Heart left ventricle (tissue), 16 donors: ENCODE measurements around the gene FOLR2. TPM values are rescaled to one million over a fixed set of nuclear protein-coding genes. Genes with fewer than 3 reads are reported as not detected.
"Not testable (repeated sequence)": the region's sequence is repeated elsewhere in the genome, so short reads cannot be mapped to it uniquely, and the experiment has no call there.

Experiments used
- ATAC-seq, 4 donors: fragments of 200-7000 bp; cut with Tn5 transposase; one replicate each; pipeline ENCODE4 v1.9.1; 2020 to 2022; ENCODE audit warnings: moderate library complexity in 4 of 4, mild to moderate bottlenecking in 3 of 4, moderate number of reproducible peaks in 1 of 4
- DNase-seq, 5 donors: peaks; one replicate each; pipeline ENCODE4 v3.0.0-alpha.2; 2020
- H3K27ac ChIP-seq, 12 donors: fragments of 200-600 bp; sonication (generic) in 4 of 12; one replicate each; pipeline versions ENCODE4 v1.5.0 to v1.8.0; 2016 to 2022; ENCODE audit warnings: mild to moderate bottlenecking in 2 of 12
- H3K27me3 ChIP-seq, 9 donors: fragments of 200-600 bp; sonication (generic) in 2 of 9; one replicate each; pipeline versions ENCODE4 v1.5.1 to v1.8.0; 2016 to 2022; ENCODE audit warnings: mild to moderate bottlenecking in 3 of 9
- H3K36me3 ChIP-seq, 9 donors: fragments of 200-600 bp; sonication (generic) in 2 of 9; one replicate each; pipeline versions ENCODE4 v1.5.0 to v1.8.0; 2018 to 2022; ENCODE audit warnings: mild to moderate bottlenecking in 2 of 9
- H3K4me1 ChIP-seq, 12 donors: fragments of 200-600 bp; sonication (generic) in 4 of 12; one replicate each; pipeline versions ENCODE4 v1.5.0 to v1.8.0; 2016 to 2022; ENCODE audit warnings: mild to moderate bottlenecking in 3 of 12
- H3K4me3 ChIP-seq, 12 donors: fragments of 200-600 bp; sonication (generic) in 4 of 12; one replicate each; pipeline versions ENCODE4 v1.5.0 to v1.8.0; 2017 to 2022; ENCODE audit warnings: mild to moderate bottlenecking in 9 of 12, moderate library complexity in 4 of 12
- H3K9me3 ChIP-seq, 12 donors: fragments of 200-600 bp; sonication (generic) in 4 of 12; one replicate each; pipeline versions ENCODE4 v1.5.0 to v1.8.0; 2016 to 2022; ENCODE audit warnings: mild to moderate bottlenecking in 1 of 12
- POLR2A ChIP-seq, 2 donors: fragments of 450-650 bp; IDR thresholded peaks; one replicate each; pipeline ENCODE4 v1.6.1; 2017; ENCODE audit warnings: antibody characterized with exemption in 2 of 2, mild to moderate bottlenecking in 2 of 2, moderate library complexity in 2 of 2
- WGBS, 4 donors: extraction: QIAGEN DNeasy Blood & Tissue Kit in 2 of 4; methylation state at CpG; one replicate each; pipeline versions ENCODE4 v1.1.5 to v1.1.7; 2013 to 2018; 5-methylcytosine and 5-hydroxymethylcytosine counted together
- intact Hi-C, 10 donors: fragments of 100-400 bp; cut with DNase I; formaldehyde crosslinking; loops; one replicate each; pipeline versions ENCODE4 v1.11.1 to v1.14.2; 2022
- polyA plus RNA-seq, 2 donors: library from polyadenylated mRNA; stranded (reverse); fragments of 200-250 nt; gene quantifications; one replicate each; pipeline ENCODE4 v1.2.3, GENCODE V29; 2013
- total RNA-seq, 9 donors: library from RNA; depleted of rRNA in 2 of 9; stranded (reverse); fragments of >200 nt in 2 of 9; fragmentation: NEBNext Ultra II Directional in 3 of 9; extraction: Animal tissue kit (Norgen Biotek cat#: 25700) in 3 of 9; gene quantifications; one replicate each; pipeline versions ENCODE4 v1.1.0 to v1.2.4, GENCODE V29; 2016 to 2023
- TF ChIP-seq, protein P1 (sequence below), 12 donors: fragments of 200-600 bp; sonication (generic) in 4 of 12; IDR thresholded peaks; one replicate each; pipeline versions ENCODE4 v1.5.0 to v1.8.0; 2018 to 2022; ENCODE audit warnings: antibody characterized with exemption in 12 of 12, mild to moderate bottlenecking in 5 of 12
- donor health status: ischemic (EF 13 %, LVEDD 7.1; RV severe dilation, severe dysfunction).
- donor health status: healthy with polysubstance abuse.
- donor health status: DM: no; HTN: yes; CAD: no.
- donor health status: DM: no; HTN: no; CAD: no.
- donor health status: ischemic (EF 25% LVEDD 6.9; RV normal size, moderate dysfunction).
- donor health status: ischemic (EF 25% LVEDD 5.7; RV mildly dilated, moderate dysfunction).
- donor health status: healthy.
- donor health status: DM: yes; HTN: yes; CAD: no.
- donor health status: ischemic (EF 35%, LVEDD 5.7; RV mildly dilated, moderate dysfunction).
- donor health status: nonischemic (EF 11% LVEDD 7.7; RV severe dilation, severe dysfunction).
- donor health status: DM: yes; HTN: yes; CAD: no.
- donor health status: PGD.
- donor health status: ischemic (EF 29% LVEDD 5.4; RV normal size, mild dysfunction).
- donor health status: nonischemic (EF 23%, LVEDD 6.1; RV moderate dilation, normal function).

The FOLR2 gene
- total and polyA plus RNA-seq, 11 donors: 5.0 to 136 (median 14.6) TPM

DNA sequence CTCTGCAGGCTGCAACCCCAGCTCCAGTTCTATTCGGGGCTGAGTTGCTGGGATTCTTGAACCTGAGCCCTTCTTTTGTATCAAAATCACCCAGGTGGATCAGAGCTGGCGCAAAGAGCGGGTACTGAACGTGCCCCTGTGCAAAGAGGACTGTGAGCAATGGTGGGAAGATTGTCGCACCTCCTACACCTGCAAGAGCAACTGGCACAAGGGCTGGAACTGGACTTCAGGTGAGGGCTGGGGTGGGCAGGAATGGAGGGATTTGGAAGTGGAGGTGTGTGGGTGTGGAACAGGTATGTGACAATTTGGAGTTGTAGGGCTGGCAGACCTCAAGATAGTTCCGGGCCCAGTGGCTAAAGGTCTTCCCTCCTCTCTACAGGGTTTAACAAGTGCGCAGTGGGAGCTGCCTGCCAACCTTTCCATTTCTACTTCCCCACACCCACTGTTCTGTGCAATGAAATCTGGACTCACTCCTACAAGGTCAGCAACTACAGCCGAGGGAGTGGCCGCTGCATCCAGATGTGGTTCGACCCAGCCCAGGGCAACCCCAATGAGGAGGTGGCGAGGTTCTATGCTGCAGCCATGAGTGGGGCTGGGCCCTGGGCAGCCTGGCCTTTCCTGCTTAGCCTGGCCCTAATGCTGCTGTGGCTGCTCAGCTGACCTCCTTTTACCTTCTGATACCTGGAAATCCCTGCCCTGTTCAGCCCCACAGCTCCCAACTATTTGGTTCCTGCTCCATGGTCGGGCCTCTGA lies 20.9 kb upstream of the FOLR2 start:
- 89 to 92% (median 90%) methylated on average over 9 to 12 of the region's 12 CpGs for WGBS, 4 donors
- no peak overlapping the region for H3K4me3 ChIP-seq

GRCh38 chr11:72201445-72201844 lies 15.1 kb upstream of the FOLR2 start:
- H3K36me3 ChIP-seq, ATAC-seq, H3K27me3 ChIP-seq, H3K27ac ChIP-seq, H3K4me3 ChIP-seq, H3K9me3 ChIP-seq, DNase-seq, intact Hi-C loops: not testable (repeated sequence)
- peaks cover 0 to 15% (median 0%) of the 10 kb centered on the region in 12 donors for H3K4me1 ChIP-seq
- 88 to 94% (median 93%) methylated on average over 42 to 43 of the region's 43 CpGs for WGBS, 4 donors

More for the DNA sequence above, 20.9 kb upstream of the FOLR2 start:
- DNase-seq (no peak), ATAC-seq (no peak)
- Histone ChIP-seq H3K27ac (no peak overlapping the region), H3K27me3 (no peaks in the 10 kb centered on the region), H3K36me3 (no peaks in the 10 kb centered on the region), H3K9me3 (no peaks in the 10 kb centered on the region), H3K4me1 (no peaks in the 10 kb centered on the region)
- intact Hi-C loops: no loop called here
- TF ChIP-seq, protein P1, sequence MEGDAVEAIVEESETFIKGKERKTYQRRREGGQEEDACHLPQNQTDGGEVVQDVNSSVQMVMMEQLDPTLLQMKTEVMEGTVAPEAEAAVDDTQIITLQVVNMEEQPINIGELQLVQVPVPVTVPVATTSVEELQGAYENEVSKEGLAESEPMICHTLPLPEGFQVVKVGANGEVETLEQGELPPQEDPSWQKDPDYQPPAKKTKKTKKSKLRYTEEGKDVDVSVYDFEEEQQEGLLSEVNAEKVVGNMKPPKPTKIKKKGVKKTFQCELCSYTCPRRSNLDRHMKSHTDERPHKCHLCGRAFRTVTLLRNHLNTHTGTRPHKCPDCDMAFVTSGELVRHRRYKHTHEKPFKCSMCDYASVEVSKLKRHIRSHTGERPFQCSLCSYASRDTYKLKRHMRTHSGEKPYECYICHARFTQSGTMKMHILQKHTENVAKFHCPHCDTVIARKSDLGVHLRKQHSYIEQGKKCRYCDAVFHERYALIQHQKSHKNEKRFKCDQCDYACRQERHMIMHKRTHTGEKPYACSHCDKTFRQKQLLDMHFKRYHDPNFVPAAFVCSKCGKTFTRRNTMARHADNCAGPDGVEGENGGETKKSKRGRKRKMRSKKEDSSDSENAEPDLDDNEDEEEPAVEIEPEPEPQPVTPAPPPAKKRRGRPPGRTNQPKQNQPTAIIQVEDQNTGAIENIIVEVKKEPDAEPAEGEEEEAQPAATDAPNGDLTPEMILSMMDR (IDR thresholded peaks at IDR 0.05): no peak
- no peak for TF ChIP-seq POLR2A (IDR thresholded peaks at IDR 0.05)

GRCh38 chr11:72202571-72202970 lies 14.0 kb upstream of the FOLR2 start:
- no peaks in the 10 kb centered on the region for H3K9me3 ChIP-seq
- intact Hi-C loops: no loop called here
- no peaks in the 10 kb centered on the region for H3K36me3 ChIP-seq
- H3K27ac ChIP-seq: no peak overlapping the region
- H3K4me3 ChIP-seq: no peak overlapping the region
- DNase-seq: no peak
- no peaks in the 10 kb centered on the region for H3K27me3 ChIP-seq
- peaks cover 0 to 17% (median 0%) of the 10 kb centered on the region in 12 donors for H3K4me1 ChIP-seq
- ATAC-seq: no peak
- TF ChIP-seq, protein P1 (IDR thresholded peaks at IDR 0.05): no peak
- 93 to 98% (median 96%) methylated on average over 6 of the region's 6 CpGs for WGBS, 4 donors

- intact Hi-C loops: no loop called here
- 68 to 77% (median 73%) methylated on average over 2 of the region's 2 CpGs for WGBS, 4 donors
- no peaks in the 10 kb centered on the region for H3K9me3 ChIP-seq
- no peak for TF ChIP-seq POLR2A (IDR thresholded peaks at IDR 0.05)
- TF ChIP-seq, protein P1 (IDR thresholded peaks at IDR 0.05): no peak
- no peak overlapping the region for H3K27ac ChIP-seq
- H3K36me3 ChIP-seq: no peaks in the 10 kb centered on the region
- ATAC-seq (no peak), DNase-seq (no peak)
- peaks cover 0 to 23% (median 0%) of the 10 kb centered on the region in 12 donors for H3K4me1 ChIP-seq
- no peak overlapping the region for H3K4me3 ChIP-seq
- H3K27me3 ChIP-seq: no peaks in the 10 kb centered on the region
Observed at GRCh38 chr11:72203163-72203562, 13.4 kb upstream of the FOLR2 start.

GRCh38 chr11:72204886-72205285 lies 11.7 kb upstream of the FOLR2 start:
- intact Hi-C loops: no loop called here

GRCh38 chr11:72206794-72207193 lies 9.8 kb upstream of the FOLR2 start:
- WGBS, 4 donors: 78 to 94% (median 90%) methylated on average over 2 of the region's 2 CpGs
- H3K4me3 ChIP-seq, H3K27me3 ChIP-seq, H3K36me3 ChIP-seq, ATAC-seq, intact Hi-C loops, DNase-seq, H3K27ac ChIP-seq: not testable (repeated sequence)
- peaks cover 0 to 36% (median 0%) of the 10 kb centered on the region in 12 donors for H3K4me1 ChIP-seq
- H3K9me3 ChIP-seq: peaks cover 0 to 20% (median 7%) of the 10 kb centered on the region in 12 donors

More at GRCh38 chr11:72204886-72205285, 11.7 kb upstream of the FOLR2 start:
- ATAC-seq (no peak), DNase-seq (no peak)
- Histone ChIP-seq H3K4me3 (no peak overlapping the region), H3K36me3 (no peaks in the 10 kb centered on the region), H3K9me3 (peaks cover 0 to 12% (median 6%) of the 10 kb centered on the region in 12 donors), H3K27ac (peak overlapping the region in 1 of 12 donors; percentile 29), H3K27me3 (no peaks in the 10 kb centered on the region), H3K4me1 (peaks cover 0 to 36% (median 0%) of the 10 kb centered on the region in 12 donors)
- TF ChIP-seq POLR2A (IDR thresholded peaks at IDR 0.05): no peak
- TF ChIP-seq, protein P1 (IDR thresholded peaks at IDR 0.05): no peak
